DOHH2 (cell line): ENCODE measurements around the gene IGF2BP2.

Source experiments
- EZH2phosphoT487 ChIP-seq: fragments of 200-600 bp; sonication (generic); IDR thresholded peaks from 2 replicates; pipeline ENCODE4 v1.6.1; 2017; ENCODE audit warnings: borderline replicate concordance, mild to moderate bottlenecking, antibody characterized with exemption, low read length, moderate library complexity, mixed read lengths
- TF ChIP-seq, protein P1 (sequence below): fragments of 200-600 bp; sonication (generic); IDR thresholded peaks from one replicate; pipeline ENCODE4 v1.5.1; 2014; ENCODE audit warnings: antibody characterized with exemption, mild to moderate bottlenecking, low read depth, low read length; ENCODE audit not compliant: poor library complexity, severe bottlenecking

DNA sequence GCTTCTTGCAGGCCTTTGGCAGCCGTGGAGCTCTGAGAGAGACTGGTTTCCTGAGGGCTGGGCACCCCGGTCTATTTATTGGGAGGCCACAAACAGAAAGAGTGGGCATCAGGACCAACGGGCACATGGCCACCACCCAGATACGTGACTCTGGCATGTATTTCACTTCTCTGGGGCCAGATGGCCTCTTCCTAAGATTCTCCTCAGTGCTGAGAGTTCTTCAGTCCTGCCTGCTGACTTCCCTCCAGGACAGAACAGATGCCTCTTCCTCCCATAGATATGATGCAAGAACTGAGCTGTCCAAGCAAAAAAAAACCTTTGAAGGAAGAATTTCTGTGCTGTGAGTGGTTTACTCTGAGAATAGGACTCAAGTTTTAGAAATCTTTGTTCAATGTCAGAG lies 107.7 kb downstream of the IGF2BP2 start:
- TF ChIP-seq, protein P1, sequence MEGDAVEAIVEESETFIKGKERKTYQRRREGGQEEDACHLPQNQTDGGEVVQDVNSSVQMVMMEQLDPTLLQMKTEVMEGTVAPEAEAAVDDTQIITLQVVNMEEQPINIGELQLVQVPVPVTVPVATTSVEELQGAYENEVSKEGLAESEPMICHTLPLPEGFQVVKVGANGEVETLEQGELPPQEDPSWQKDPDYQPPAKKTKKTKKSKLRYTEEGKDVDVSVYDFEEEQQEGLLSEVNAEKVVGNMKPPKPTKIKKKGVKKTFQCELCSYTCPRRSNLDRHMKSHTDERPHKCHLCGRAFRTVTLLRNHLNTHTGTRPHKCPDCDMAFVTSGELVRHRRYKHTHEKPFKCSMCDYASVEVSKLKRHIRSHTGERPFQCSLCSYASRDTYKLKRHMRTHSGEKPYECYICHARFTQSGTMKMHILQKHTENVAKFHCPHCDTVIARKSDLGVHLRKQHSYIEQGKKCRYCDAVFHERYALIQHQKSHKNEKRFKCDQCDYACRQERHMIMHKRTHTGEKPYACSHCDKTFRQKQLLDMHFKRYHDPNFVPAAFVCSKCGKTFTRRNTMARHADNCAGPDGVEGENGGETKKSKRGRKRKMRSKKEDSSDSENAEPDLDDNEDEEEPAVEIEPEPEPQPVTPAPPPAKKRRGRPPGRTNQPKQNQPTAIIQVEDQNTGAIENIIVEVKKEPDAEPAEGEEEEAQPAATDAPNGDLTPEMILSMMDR: no peak
- no peak for TF ChIP-seq EZH2phosphoT487
